K562 (cell line): Measurements from ENCODE around the gene SLC30A10. TPM values are rescaled to one million over a fixed set of nuclear protein-coding genes. Genes with fewer than 3 reads are reported as not detected.

Source experiments
- MAZ ChIP-seq, 2 experiments: fragments of 450-650 bp in 1 of 2; sonication (generic) in 1 of 2; formaldehyde crosslinking; IDR thresholded peaks in 1 of 2; conservative IDR thresholded peaks in 1 of 2; 2 replicates each; pipeline versions ENCODE4 v1.4.0 to v1.5.0; 2020; ENCODE audit warnings: mild to moderate bottlenecking in 1 of 2, missing genetic modification reagents in 1 of 2
- MYC ChIP-seq, 2 experiments: fragments of 250-450 bp in 1 of 2; sonication (Bioruptor Pico) in 1 of 2; IDR thresholded peaks; 2 replicates each; pipeline versions ENCODE4 v1.5.1 to v1.6.1; 2012 to 2021; ENCODE audit warnings: low read depth in 2 of 2, borderline replicate concordance in 1 of 2, improper control_type of control experiment in 1 of 2, low read length in 1 of 2, mild to moderate bottlenecking in 1 of 2, moderate library complexity in 1 of 2
- ZBTB40 ChIP-seq, 2 experiments: fragments of 450-650 bp in 1 of 2; sonication (generic) in 1 of 2; formaldehyde crosslinking in 1 of 2; IDR thresholded peaks; 2 replicates each; pipeline versions ENCODE4 v1.7.1 to v1.9.0; 2016 to 2022; ENCODE audit warnings: inconsistent platforms in 1 of 2, mild to moderate bottlenecking in 1 of 2, missing genetic modification reagents in 1 of 2
- ZNF318 ChIP-seq, 2 experiments: fragments of 450-650 bp; IDR thresholded peaks; 2 replicates each; pipeline ENCODE4 v1.6.1; 2016; ENCODE audit warnings: mild to moderate bottlenecking in 2 of 2, borderline replicate concordance in 1 of 2, low read depth in 1 of 2, moderate library complexity in 1 of 2
- polyA plus RNA-seq, 8 experiments: library from polyadenylated mRNA; depleted of rRNA in 4 of 8; stranded (reverse) in 5 of 8; unstranded in 3 of 8; fragments of >200 nt; fragmentation: Nextera tagmentation in 2 of 8; fragmentation: Illumina TruSeq in 1 of 8; extraction: Ambion mirVana in 2 of 8; extraction: Trizol in 1 of 8; gene quantifications; 2 replicates each; pipeline versions ENCODE4 v1.2.1 to v1.2.3, GENCODE V29; 2011 to 2014; ENCODE audit warnings: inconsistent platforms in 1 of 8, missing spikeins in 1 of 8
- total RNA-seq, 7 experiments: library from RNA; depleted of rRNA in 6 of 7; stranded (reverse); fragments of >200 nt in 6 of 7; fragmentation: Illumina TruSeq in 2 of 7; extraction: Trizol in 2 of 7; gene quantifications; 2 replicates each; pipeline versions ENCODE4 v1.2.1 to v1.2.3, GENCODE V29; 2011 to 2021; ENCODE audit warnings: low replicate concordance in 1 of 7
- TF ChIP-seq, protein P1 (sequence below): IDR thresholded peaks from 2 replicates; pipeline ENCODE4 v1.6.1; 2011; ENCODE audit not compliant: insufficient read length; ENCODE audit errors: extremely low read depth

SLC30A10 gene
- total and polyA plus RNA-seq, 9 of the 15 experiments (the other 6 are each of a cell fraction or from before 2014, with no cell fraction given), result 2.6 to 11.3 (median 7.1) TPM

DNA sequence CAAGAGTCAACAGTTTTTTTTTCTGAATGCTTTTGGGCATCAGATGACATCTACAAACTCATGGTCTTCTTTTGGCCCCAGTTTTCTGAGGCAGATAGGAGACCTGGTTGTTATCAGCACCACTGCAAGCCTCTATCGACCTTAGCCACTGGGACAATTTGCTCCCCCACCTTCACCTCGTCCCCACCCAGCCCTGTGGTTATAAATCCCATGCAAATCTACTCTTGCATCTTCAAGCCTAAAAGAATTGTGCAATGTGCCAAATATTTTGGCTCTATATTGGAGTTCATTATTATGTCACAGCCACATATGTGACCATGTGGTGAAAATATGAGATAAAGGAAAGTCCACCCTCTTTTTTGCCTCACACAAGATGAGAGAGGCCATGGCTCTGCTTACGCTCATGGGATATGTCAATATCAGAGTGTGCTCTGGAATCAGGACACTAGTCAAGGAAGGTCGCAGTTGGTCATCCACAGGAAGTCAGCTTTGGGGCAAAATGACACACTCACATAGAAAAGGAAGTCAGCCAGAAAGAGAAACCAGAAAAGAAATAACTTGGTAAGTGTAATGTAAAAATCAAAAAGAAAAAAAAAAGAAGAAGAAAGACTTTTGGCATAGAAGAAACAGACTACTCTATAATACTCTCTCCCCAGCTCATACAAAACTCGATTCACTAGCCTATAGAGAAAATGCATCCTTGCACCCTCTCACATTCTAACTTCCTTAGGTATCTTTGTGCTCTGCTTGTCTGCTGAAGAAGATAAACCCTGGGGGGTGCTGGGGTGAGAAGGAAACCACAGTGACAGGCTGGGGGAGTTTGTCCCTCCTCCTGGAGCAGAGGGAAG is 21.2 kb downstream of the SLC30A10 start (continued):
- TF ChIP-seq ZBTB40 (IDR thresholded peaks at IDR 0.05) (peak; percentile 77), ZBTB40 (CRISPR knock-in tag; IDR thresholded peaks at IDR 0.05) (no peak), MYC (IDR thresholded peaks at IDR 0.05; ENCODE audit: low read depth, low read length) (peak; percentile 77), MYC (CRISPR knock-in tag; IDR thresholded peaks at IDR 0.05; ENCODE audit: borderline replicate concordance, low read depth) (no peak), ZNF318 (IDR thresholded peaks at IDR 0.05; ENCODE audit: borderline replicate concordance in 1 of 2, low read depth in 1 of 2) (peak in 1 of 2 experiments; percentile 40; a peak in 1 of 4 replicates), MAZ (CRISPR knock-in tag; conservative IDR thresholded peaks at IDR 0.05 in 1 of 2, IDR thresholded peaks at IDR 0.05 in 1 of 2) (peak; percentile 69 to 84)
- TF ChIP-seq, protein P1, sequence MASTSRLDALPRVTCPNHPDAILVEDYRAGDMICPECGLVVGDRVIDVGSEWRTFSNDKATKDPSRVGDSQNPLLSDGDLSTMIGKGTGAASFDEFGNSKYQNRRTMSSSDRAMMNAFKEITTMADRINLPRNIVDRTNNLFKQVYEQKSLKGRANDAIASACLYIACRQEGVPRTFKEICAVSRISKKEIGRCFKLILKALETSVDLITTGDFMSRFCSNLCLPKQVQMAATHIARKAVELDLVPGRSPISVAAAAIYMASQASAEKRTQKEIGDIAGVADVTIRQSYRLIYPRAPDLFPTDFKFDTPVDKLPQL, result no peak
